HepG2 (cell line): Measurements from ENCODE around the gene AFG1L. TPM values are rescaled to one million over a fixed set of nuclear protein-coding genes. Genes with fewer than 3 reads are reported as not detected.
A peak's percentile ranks its signal among the peaks of the same experiment; 100 is the strongest.

Experiments
- ATAD3A ChIP-seq: sonication (generic); formaldehyde crosslinking; IDR thresholded peaks from 2 replicates; pipeline ENCODE4 v1.4.0; 2020; ENCODE audit warnings: missing genetic modification reagents
- CC2D1A ChIP-seq: sonication (generic); formaldehyde crosslinking; IDR thresholded peaks from 2 replicates; pipeline ENCODE4 v1.8.1; 2023; ENCODE audit warnings: mild to moderate bottlenecking, missing genetic modification reagents
- EED ChIP-seq: sonication (generic); formaldehyde crosslinking; IDR thresholded peaks from 2 replicates; pipeline ENCODE4 v1.5.0; 2020; ENCODE audit warnings: mild to moderate bottlenecking, missing genetic modification reagents
- FLYWCH1 ChIP-seq: sonication (generic); formaldehyde crosslinking; IDR thresholded peaks from 2 replicates; pipeline ENCODE4 v1.8.1; 2023; ENCODE audit warnings: mild to moderate bottlenecking, missing genetic modification reagents
- HIVEP1 ChIP-seq: sonication (generic); formaldehyde crosslinking; IDR thresholded peaks from 2 replicates; pipeline ENCODE4 v1.4.0; 2020; ENCODE audit warnings: mild to moderate bottlenecking, missing genetic modification reagents
- HOXA3 ChIP-seq: sonication (generic); formaldehyde crosslinking; IDR thresholded peaks from 2 replicates; pipeline ENCODE4 v1.5.0; 2020; ENCODE audit warnings: missing genetic modification reagents
- HOXA7 ChIP-seq: sonication (generic); formaldehyde crosslinking; IDR thresholded peaks from 2 replicates; pipeline ENCODE4 v1.8.1; 2022; ENCODE audit warnings: mild to moderate bottlenecking, missing genetic modification reagents, moderate library complexity
- IKZF4 ChIP-seq: sonication (generic); formaldehyde crosslinking; IDR thresholded peaks from 2 replicates; pipeline ENCODE4 v1.5.1; 2020; ENCODE audit warnings: borderline replicate concordance, mild to moderate bottlenecking, low read depth, missing genetic modification reagents; ENCODE audit errors: not compliant biosample characterization
- KDM5B ChIP-seq: sonication (generic); formaldehyde crosslinking; IDR thresholded peaks from 2 replicates; pipeline ENCODE4 v1.4.0; 2020; ENCODE audit warnings: missing genetic modification reagents, mild to moderate bottlenecking, borderline replicate concordance
- MZF1 ChIP-seq: sonication (generic); formaldehyde crosslinking; IDR thresholded peaks from 2 replicates; pipeline ENCODE4 v1.8.1; 2023; ENCODE audit warnings: mild to moderate bottlenecking, missing genetic modification reagents, borderline replicate concordance
- NKX3-1 ChIP-seq: sonication (generic); formaldehyde crosslinking; IDR thresholded peaks from 2 replicates; pipeline ENCODE4 v1.5.0; 2020; ENCODE audit warnings: missing genetic modification reagents
- SP1 ChIP-seq, 2 experiments: fragments of 450-650 bp in 1 of 2; sonication (generic) in 1 of 2; formaldehyde crosslinking in 1 of 2; IDR thresholded peaks; 2 replicates each; pipeline versions ENCODE4 v1.4.0 to v1.6.1; 2016 to 2020; ENCODE audit warnings: missing genetic modification reagents in 1 of 2
- YEATS4 ChIP-seq: sonication (generic); formaldehyde crosslinking; IDR thresholded peaks from 2 replicates; pipeline ENCODE4 v1.4.0; 2020; ENCODE audit warnings: missing genetic modification reagents, borderline replicate concordance
- ZNF136 ChIP-seq: sonication (generic); formaldehyde crosslinking; IDR thresholded peaks from 2 replicates; pipeline ENCODE4 v1.8.1; 2022; ENCODE audit warnings: low read depth, mild to moderate bottlenecking, moderate library complexity, missing genetic modification reagents
- ZNF24 ChIP-seq: fragments of 450-650 bp; IDR thresholded peaks from 2 replicates; pipeline ENCODE4 v1.6.1; 2017; ENCODE audit warnings: antibody characterized with exemption, mild to moderate bottlenecking
- ZNF446 ChIP-seq: sonication (generic); formaldehyde crosslinking; IDR thresholded peaks from 2 replicates; pipeline ENCODE4 v1.5.0; 2020; ENCODE audit warnings: mild to moderate bottlenecking, missing genetic modification reagents
- ZNF557 ChIP-seq: sonication (generic); formaldehyde crosslinking; IDR thresholded peaks from 2 replicates; pipeline ENCODE4 v1.4.0; 2020; ENCODE audit warnings: missing genetic modification reagents
- polyA plus RNA-seq, 8 experiments: library from polyadenylated mRNA; depleted of rRNA in 3 of 8; stranded (reverse) in 7 of 8; unstranded in 1 of 8; fragments of >200 nt; fragmentation: Illumina TruSeq in 4 of 8; extraction: Trizol in 4 of 8; gene quantifications; 2 replicates each; pipeline versions ENCODE4 v1.2.1 to v1.2.3, GENCODE V29; 2011 to 2016; ENCODE audit warnings: low read depth in 4 of 8, missing spikeins in 1 of 8, mixed read lengths in 1 of 8; ENCODE audit not compliant: insufficient read depth in 1 of 8
- total RNA-seq, 5 experiments: library from RNA; depleted of rRNA; stranded (reverse); fragments of >200 nt; fragmentation: Illumina TruSeq; extraction: Trizol; gene quantifications; 2 replicates each; pipeline ENCODE4 v1.2.3, GENCODE V29; 2016; ENCODE audit warnings: low read depth in 1 of 5
- TF ChIP-seq, protein P1 (sequence below): sonication (generic); formaldehyde crosslinking; IDR thresholded peaks from 2 replicates; pipeline ENCODE4 v1.5.0; 2020; ENCODE audit warnings: missing genetic modification reagents
- TF ChIP-seq, protein P2 (sequence below): sonication (generic); formaldehyde crosslinking; IDR thresholded peaks from 2 replicates; pipeline ENCODE4 v1.4.0; 2020; ENCODE audit warnings: missing genetic modification reagents
- TF ChIP-seq, protein P3 (sequence below): sonication (generic); formaldehyde crosslinking; conservative IDR thresholded peaks from 2 replicates; pipeline ENCODE4 v1.8.1; 2023; ENCODE audit warnings: missing genetic modification reagents
- TF ChIP-seq, protein P4 (sequence below): sonication (generic); formaldehyde crosslinking; conservative IDR thresholded peaks from 2 replicates; pipeline ENCODE4 v1.4.0; 2020; ENCODE audit warnings: missing genetic modification reagents

AFG1L gene
- total and polyA plus RNA-seq, 2 of the 13 experiments (the other 11 are each of a cell fraction or from before 2014, with no cell fraction given) = 3.1 to 14.0 TPM

DNA sequence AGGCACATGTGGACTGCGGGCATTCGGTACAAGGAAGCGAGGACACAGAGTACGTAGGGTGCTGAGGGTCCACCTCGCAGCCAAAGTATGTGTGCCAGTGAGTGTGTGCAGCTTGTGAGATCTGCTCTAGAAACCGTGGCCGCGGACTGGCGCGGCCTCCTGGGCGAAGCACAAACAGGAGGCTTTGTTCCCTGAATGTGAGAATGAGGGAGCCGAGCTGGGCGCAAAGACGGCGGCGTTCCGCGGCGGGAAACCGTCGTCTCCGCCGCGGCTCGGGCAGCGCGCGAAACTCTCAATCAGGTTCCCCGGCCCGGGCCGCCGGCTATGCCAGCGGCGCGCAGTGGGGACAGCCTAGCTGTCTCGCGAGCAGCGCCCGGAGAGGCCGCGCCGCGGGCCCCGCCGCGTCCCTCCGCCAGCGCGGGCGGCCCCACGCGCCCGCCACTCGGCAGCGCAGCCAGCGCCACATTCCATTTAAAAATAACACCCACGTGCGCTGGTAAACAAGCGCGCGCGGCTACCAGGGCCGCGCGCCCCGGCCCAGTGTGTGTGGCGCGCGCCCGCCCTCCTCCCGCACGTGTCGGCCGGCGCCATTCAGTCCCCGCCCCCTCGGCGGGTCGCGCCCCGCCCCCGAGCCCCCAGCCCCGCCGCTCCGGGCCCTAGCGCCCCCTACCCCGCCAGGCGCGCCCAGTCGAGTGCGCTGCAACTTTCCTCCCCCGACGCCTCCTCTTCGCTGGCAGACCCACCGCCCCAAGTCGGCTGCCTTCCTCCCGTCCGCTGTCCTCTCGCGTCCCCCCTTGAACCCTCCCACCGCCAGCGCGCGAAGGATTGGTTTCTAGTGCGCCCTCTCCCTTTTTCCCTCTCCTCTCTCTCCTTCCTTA lies 262.9 kb downstream of the AFG1L start (continued):
- TF ChIP-seq, protein P1, sequence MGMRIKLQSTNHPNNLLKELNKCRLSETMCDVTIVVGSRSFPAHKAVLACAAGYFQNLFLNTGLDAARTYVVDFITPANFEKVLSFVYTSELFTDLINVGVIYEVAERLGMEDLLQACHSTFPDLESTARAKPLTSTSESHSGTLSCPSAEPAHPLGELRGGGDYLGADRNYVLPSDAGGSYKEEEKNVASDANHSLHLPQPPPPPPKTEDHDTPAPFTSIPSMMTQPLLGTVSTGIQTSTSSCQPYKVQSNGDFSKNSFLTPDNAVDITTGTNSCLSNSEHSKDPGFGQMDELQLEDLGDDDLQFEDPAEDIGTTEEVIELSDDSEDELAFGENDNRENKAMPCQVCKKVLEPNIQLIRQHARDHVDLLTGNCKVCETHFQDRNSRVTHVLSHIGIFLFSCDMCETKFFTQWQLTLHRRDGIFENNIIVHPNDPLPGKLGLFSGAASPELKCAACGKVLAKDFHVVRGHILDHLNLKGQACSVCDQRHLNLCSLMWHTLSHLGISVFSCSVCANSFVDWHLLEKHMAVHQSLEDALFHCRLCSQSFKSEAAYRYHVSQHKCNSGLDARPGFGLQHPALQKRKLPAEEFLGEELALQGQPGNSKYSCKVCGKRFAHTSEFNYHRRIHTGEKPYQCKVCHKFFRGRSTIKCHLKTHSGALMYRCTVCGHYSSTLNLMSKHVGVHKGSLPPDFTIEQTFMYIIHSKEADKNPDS (CRISPR knock-in tag) = no peak
- TF ChIP-seq KDM5B (peak; percentile 49; the same call in 1 of the 2 replicates), IKZF4 (no peak), HIVEP1 (CRISPR knock-in tag) (0 out of 2 replicates have a peak, but pooled peaks have one; percentile 50), ZNF557 (no peak), YEATS4 (CRISPR knock-in tag) (peak; percentile 54), FLYWCH1 (no peak), ATAD3A (no peak), HOXA3 (CRISPR knock-in tag) (no peak; the same call in 1 of the 2 replicates), NKX3-1 (CRISPR knock-in tag) (no peak), MZF1 (no peak), EED (CRISPR knock-in tag) (peak; percentile 51; the same call in 1 of the 2 replicates), CC2D1A (CRISPR knock-in tag) (no peak), ZNF136 (CRISPR knock-in tag) (no peak), ZNF446 (CRISPR knock-in tag) (peak; percentile 41; the same call in 1 of the 2 replicates), ZNF24 (no peak), HOXA7 (CRISPR knock-in tag) (no peak), SP1 (IDR thresholded peaks at IDR 0.05) (no peak), SP1 (CRISPR knock-in tag; IDR thresholded peaks at IDR 0.05) (0 out of 2 replicates have a peak, but pooled peaks have one; percentile 10)
- TF ChIP-seq, protein P2, sequence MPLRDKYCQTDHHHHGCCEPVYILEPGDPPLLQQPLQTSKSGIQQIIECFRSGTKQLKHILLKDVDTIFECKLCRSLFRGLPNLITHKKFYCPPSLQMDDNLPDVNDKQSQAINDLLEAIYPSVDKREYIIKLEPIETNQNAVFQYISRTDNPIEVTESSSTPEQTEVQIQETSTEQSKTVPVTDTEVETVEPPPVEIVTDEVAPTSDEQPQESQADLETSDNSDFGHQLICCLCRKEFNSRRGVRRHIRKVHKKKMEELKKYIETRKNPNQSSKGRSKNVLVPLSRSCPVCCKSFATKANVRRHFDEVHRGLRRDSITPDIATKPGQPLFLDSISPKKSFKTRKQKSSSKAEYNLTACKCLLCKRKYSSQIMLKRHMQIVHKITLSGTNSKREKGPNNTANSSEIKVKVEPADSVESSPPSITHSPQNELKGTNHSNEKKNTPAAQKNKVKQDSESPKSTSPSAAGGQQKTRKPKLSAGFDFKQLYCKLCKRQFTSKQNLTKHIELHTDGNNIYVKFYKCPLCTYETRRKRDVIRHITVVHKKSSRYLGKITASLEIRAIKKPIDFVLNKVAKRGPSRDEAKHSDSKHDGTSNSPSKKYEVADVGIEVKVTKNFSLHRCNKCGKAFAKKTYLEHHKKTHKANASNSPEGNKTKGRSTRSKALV (CRISPR knock-in tag) = peak; percentile 59; the same call in 1 of the 2 replicates
- TF ChIP-seq, protein P3, sequence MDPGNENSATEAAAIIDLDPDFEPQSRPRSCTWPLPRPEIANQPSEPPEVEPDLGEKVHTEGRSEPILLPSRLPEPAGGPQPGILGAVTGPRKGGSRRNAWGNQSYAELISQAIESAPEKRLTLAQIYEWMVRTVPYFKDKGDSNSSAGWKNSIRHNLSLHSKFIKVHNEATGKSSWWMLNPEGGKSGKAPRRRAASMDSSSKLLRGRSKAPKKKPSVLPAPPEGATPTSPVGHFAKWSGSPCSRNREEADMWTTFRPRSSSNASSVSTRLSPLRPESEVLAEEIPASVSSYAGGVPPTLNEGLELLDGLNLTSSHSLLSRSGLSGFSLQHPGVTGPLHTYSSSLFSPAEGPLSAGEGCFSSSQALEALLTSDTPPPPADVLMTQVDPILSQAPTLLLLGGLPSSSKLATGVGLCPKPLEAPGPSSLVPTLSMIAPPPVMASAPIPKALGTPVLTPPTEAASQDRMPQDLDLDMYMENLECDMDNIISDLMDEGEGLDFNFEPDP (CRISPR knock-in tag) = no peak
- TF ChIP-seq, protein P4, sequence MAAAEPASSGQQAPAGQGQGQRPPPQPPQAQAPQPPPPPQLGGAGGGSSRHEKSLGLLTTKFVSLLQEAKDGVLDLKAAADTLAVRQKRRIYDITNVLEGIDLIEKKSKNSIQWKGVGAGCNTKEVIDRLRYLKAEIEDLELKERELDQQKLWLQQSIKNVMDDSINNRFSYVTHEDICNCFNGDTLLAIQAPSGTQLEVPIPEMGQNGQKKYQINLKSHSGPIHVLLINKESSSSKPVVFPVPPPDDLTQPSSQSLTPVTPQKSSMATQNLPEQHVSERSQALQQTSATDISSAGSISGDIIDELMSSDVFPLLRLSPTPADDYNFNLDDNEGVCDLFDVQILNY (CRISPR knock-in tag) = 0 out of 2 replicates have a peak, but pooled peaks have one; percentile 48
